HTERT RPE-1 (cell line): ENCODE measurements around the gene PXMP4.

Experiments used
- in situ Hi-C: fragments of 300-500 bp; cut with MboI; formaldehyde crosslinking; loops from 4 replicates; pipeline ENCODE4 v1.14.3; 2020; ENCODE audit warnings: low sequenced_read_pairs

Gene PXMP4

GRCh38 chr20:33732166-33732970 is 12.3 kb upstream of the PXMP4 start:
- in situ Hi-C loops = no loop called here

DNA sequence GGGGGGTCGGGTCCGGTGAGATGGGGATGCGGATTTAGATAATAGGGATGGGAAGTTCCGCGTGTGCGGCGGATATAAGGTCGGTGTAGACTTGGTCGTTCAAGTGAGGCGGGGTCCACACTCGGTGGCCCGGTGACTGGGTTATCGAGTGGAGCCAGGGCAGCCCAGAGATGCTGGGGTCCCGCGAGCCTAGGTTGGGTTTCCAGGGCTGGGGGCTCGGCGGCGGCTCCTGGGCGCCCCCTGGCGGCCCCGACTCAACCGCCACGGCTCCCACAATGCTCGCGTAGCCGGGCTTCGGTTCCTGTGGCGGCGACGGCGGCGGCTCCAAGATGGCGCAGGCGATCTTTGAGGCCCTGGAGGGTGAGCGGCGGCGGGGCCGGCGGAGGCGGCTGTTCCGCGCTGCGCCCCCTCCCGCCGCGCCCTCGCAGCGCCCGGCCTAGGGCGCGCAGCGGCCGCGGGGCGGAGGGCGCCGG is 11.6 kb upstream of the PXMP4 start, which contains the start of gene ZNF341:
Gene ZNF341, plus strand, starts transcription at position 304 of the 473 bp plus-strand sequence. Its CDS starts 26 bp downstream, at position 330.
- in situ Hi-C loops = no loop called here

DNA sequence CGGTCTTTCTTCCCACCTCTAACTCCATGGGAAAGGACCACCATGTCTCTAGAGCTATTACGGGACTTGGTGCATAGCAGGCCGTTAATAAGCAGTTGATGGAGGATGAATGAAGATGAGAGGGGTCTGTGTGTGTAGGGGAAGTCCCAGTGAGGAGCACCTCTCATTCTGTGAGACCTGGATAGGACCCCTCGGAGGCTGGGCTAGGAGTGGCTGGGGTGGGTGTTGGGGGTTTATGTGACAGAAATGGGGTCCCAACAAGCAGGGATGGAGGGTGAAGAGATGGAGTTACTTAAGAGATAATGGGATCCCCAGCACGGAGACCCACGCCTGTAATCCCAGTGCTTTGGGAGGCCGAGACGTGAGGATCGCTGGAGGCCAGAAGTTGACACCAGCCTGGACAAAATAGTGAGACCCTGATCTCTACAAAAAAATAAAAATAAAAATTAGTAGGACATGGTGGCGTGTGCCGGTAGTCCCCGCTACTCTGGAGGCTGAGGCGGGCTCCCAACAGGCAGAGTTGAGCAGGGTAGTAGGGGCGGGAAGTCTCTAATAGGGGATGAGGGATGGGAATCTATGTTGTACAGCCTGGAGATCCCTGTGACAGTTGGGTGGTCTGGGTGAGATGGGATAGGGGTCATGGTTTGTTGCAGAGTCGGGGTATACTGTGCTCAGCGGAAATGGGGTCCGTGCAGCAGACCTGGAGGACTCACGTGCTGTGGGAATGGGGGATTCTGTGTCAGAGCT is 11.0 kb upstream of the PXMP4 start:
- in situ Hi-C loops = no loop called here

- in situ Hi-C loops = no loop called here
These were observed 9.0 kb upstream of the PXMP4 start for GRCh38 chr20:33729101-33729500.

DNA sequence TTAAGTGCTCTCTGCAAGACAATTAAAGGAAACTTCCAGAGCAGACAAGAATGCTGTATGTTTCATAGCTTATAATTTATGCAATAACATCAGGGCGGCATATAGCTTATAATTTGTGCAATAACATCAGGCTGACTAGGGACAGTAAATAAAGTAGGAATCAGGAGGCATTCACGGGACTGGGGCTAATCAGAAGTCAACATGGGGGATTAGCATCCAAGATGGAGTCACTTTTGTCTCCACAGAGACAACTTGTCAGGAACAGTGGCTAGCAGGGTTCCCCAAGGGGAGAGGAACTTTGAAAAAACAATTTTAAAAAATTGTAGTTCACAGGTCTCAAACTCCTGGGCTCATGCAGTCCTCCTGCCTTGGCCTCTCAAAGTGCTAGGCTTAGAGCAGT is 8.4 kb upstream of the PXMP4 start:
- in situ Hi-C loops = no loop called here

DNA sequence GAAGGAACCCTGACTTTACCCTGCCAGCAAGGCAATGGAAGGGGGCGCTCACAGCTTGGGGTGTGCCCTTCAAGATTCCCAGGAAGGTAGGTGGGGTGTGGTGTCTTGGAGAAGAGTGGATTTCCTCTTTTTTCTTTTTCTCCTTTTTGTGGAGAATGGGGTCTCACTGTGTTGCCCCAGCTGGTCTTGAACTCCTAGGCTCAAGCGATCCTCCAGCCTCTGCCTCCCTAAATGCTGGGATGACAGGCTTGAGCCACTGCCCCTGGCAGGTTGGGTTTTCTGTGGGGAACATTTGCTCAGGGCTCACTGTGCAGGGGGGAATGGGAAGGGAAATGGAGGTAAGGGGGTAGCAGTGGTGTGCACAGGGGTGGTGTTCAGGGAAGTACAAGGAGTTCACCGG is 7.7 kb upstream of the PXMP4 start:
- in situ Hi-C loops = no loop called here

- in situ Hi-C loops = no loop called here
These were observed 7.0 kb upstream of the PXMP4 start for GRCh38 chr20:33727115-33727479.

DNA sequence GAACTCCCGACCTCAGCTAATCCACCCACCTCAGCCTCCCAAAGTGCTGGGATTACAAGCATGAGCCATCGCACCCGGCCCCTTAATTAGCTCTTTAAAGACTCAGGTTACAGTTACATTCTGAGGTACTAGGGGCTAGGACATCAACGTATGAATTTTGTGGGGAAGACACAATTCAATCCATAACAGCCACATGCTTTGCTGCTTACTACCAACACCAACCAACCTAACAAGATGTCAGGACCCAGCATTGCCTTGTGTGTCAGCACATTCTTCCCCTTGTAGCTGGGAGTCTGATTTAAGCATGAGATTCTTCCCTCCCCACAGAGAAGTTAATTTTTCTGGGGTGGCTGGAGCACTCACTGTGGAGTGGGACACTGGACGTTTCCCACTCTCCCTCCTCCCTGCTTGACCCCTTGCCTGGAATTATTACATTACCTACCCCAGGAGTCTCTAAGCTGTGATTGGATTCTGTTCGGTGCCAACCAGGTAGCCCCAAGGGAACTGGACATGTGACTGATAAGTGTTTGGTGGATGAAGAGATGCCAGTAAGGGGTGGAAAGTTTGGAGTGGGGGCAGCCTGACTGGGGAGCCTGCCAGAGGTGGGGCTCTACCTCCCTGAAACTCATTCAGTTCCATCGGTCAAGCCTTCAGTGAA is 5.6 kb upstream of the PXMP4 start:
- in situ Hi-C loops = no loop called here

DNA sequence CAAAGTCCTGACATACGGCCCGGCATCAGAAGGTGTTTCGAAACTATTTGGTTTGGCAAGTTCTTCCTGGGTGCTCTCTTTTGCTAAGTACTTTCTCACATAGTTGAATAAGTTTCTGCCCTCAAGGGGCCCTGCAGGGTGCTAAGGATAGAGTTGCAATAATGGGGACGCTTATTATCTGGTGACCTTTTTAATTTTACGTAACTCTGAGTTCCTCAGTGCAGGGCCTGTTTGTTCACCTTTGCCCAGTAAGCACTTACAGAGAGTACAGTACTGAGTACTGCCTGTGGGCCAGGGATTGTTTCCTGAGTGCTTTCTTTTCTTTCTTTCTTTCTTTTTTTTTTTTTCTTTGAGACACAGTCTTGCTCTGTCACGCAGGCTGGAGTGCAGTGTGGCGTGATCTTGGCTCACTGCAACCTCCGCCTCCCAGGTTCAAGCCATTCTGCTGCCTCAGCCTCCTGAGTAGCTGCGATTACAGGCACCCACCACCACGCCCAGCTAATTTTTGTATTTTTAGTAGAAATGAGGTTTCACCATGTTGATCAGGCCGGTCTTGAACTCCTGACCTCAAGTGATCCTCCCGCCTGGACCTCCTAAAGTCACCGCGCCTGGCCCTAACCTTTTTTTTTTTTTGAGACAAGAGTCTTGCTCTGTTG is 4.5 kb upstream of the PXMP4 start:
- in situ Hi-C loops = no loop called here

DNA sequence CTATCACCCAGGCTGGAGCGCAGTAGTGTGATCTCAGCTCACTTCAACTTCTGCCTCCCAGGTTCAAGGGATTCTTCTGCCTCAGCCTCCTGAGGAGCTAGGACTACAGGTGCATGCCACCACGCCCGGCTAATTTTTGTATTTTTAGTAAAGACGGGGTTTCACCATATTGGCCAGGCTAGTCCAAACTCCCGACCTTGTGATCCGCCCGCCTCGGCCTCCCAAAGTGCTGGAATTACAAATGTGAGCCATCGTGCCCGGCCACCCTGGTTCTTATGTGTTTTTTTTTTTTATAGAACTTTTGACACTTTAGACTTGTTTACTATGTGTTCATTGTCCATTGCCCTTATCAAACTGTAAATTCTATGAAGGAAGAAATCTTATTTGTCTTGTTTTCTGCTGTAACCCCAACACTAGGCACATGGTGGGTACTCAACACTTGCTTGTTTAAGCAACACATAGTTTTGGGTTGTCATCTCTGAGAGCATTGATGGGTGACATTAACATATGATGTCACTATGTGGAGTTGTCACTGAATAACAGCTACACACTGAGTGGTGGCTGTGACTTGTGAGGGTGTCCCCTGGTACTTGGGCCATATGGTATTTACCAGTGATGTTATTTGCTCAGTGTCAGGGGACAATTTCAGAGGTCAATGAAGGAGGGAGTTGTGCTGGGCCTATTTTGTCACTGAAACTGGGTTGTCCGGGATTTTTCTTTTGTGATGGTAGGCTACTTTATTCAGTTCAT is 1.5 kb upstream of the PXMP4 start:
- in situ Hi-C loops = no loop called here

- in situ Hi-C loops = no loop called here
These were observed 677 bp downstream of the PXMP4 start for GRCh38 chr20:33719277-33719988.

GRCh38 chr20:33716498-33716897 is 3.6 kb downstream of the PXMP4 start:
- in situ Hi-C loops = no loop called here

DNA sequence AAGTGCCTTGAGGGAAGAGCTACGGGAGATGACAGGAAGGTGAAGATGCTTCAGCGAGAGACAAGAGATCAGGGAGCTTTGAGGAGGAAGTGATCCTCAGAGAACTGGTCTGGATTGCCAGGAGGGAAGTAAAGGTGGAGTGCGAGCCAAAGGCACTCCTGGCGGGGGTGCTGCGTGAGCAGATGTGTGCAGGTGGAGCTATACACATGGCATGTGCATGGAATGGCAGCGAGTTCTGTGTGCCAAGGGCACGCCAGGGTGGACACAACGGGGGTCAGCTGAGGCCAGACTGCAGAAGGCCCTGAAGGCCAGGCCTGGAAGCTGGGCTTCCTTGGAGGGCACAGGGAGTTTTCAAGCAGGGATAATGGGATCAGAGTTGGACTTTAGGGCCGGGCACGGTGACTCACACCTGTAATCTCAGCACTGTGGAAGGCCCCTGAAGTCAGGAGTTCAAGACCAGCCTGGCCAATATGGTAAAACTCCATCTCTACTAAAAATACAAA is 6.2 kb downstream of the PXMP4 start:
- in situ Hi-C loops = no loop called here

DNA sequence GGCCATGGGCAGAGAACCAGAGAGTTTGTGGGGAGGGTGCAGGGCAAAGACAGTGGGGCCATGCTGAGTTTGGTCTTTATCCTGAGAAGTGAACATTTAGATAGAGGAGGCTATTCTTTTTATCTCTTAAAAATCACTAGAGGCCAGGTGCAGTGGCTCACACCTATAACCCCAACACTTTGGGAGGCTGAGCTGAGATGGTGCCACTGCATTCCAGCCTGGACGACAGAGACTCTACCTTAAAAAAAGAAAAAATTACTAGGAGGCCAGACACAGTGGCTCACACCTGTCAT is 8.7 kb downstream of the PXMP4 start:
- in situ Hi-C loops = no loop called here

DNA sequence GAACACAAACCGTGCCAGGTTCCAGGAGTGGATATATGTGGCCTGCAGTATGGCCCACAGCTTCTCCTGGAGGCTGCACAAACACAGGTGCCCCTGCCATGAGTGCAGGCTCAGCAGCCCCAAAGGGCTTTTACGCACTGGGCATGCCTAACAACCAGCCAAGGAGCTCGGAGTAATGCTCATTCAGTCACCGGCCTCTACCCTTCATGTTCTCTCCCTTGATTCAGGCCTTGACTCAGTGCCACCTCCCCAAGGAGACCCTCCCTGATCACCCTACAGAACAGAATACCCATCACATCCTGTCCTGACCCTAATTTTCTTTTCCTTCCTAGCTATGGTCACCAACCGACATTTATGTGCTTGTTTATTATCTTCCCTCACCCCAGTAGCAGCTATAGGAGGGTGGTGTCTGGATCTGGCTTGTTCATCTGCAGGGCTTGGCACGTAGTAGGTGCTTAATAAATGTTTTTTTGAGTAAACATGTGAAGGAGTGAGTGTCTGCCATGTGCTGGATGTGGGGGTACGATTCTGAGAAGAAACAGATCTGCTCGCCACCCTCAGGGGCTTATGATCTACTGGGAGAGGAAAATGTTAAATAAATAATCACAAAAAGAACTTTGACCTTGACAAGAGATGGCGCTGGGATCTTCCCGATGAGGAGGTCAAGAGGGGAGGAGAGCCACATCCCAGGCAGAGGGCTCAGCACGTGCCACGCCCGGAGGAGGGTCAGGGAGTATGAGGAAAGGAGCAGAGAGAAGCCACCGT is 9.2 kb downstream of the PXMP4 start:
- in situ Hi-C loops = no loop called here

DNA sequence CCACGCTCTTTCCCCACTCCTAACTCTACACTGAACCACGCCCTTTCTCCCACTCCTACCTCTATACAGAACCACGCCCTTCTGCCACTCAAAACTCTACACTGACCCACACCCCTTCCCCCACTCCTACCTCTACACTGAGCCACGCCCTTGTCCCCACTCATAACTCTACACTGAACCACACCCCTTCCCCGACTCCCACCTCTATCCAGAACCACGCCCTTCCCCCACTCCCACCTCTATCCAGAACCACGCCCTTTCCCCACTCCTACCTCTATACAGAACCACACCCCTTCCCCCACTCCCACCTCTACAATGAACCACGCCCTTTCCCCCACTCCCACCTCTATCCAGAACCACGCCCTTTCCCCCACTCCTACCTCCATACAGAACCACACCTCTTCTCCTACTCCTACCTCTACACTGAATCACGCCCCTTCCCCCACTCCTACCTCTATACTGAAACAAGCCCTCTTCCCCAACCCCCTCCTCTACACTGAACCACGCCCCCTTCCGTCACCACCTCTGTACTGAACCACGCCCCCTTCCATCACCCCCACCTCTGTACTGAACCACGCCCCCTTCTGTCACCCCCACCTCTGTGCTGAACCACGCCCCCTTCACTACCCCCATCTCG is 10.1 kb downstream of the PXMP4 start:
- in situ Hi-C loops = no loop called here

DNA sequence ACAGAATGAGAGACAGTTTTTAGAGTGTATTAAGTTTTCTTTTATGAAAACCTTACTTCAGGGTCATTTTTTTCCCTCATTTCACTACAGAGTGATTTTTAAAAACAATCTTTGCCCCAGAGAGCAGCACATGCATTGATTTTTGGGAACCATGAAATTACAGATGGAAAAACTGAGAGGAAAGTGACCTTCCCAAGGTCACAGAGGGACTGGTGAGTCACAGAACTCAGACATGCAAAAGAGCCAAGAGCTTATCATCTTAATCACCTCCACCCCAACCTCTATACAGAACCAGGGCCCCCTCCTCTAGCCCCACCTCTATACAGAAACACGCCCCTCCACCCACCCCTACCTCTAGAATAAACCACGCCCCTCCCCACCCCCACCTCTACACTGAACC is 10.7 kb downstream of the PXMP4 start:
- in situ Hi-C loops = no loop called here

DNA sequence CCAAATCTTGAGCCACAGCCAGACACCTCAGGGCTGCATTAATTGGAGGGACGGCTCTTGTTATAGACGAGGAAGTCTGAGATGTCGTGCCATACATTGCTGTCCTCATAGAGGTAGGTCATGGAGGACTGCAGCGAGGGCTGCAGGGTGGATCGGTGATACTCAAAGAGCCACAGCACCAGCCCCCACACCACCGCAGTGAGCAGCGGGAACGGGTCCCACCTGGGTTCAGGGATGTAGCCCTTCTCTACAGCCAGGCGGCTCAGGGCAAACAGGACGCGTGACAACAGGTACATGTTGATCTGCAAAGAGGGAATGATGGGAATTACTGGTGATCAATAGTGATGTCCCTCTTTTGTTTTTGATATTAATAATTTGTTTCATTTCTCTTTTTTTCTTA is 12.4 kb downstream of the PXMP4 start:
- in situ Hi-C loops = no loop called here
